Esophagus muscularis mucosa (tissue), 4 donors: ENCODE results near the gene SIRPD. TPM values are rescaled to one million over a fixed set of nuclear protein-coding genes. Genes with fewer than 3 reads are reported as not detected.

Experiments
- DNase-seq: peaks from one replicate; pipeline ENCODE4 v3.0.0-alpha.2; 2017; ENCODE audit errors: extremely low spot score
- H3K27ac ChIP-seq, 4 donors: fragments of 200-600 bp; sonication (generic); replicated peaks in 1 of 4; 1 replicate in 3 of 4; 2 replicates in 1 of 4; pipeline ENCODE4 v1.5.1; 2016 to 2019; ENCODE audit warnings: mild to moderate bottlenecking in 1 of 4
- H3K27me3 ChIP-seq, 4 donors: fragments of 200-600 bp; sonication (generic); one replicate each; pipeline versions ENCODE4 v1.5.1 to v1.6.0; 2016 to 2019
- H3K36me3 ChIP-seq, 4 donors: fragments of 200-600 bp; sonication (generic); one replicate each; pipeline ENCODE4 v1.5.1; 2016 to 2019
- H3K4me1 ChIP-seq, 4 donors: fragments of 200-600 bp; sonication (generic); one replicate each; pipeline ENCODE4 v1.5.1; 2016 to 2019
- H3K4me3 ChIP-seq, 4 donors: fragments of 200-600 bp; sonication (generic); 1 replicate in 2 of 4; 2 replicates in 2 of 4; pipeline ENCODE4 v1.5.1; 2016 to 2019; ENCODE audit warnings: mild to moderate bottlenecking in 4 of 4, moderate library complexity in 1 of 4
- H3K9me3 ChIP-seq, 4 donors: fragments of 200-600 bp; sonication (generic); 1 replicate in 3 of 4; 2 replicates in 1 of 4; pipeline ENCODE4 v1.5.1; 2016 to 2019
- EP300 ChIP-seq: sonication (generic); formaldehyde crosslinking; IDR thresholded peaks from one replicate; pipeline ENCODE4 v1.6.1; 2017; ENCODE audit warnings: antibody characterized with exemption
- POLR2A ChIP-seq: fragments of 450-650 bp; IDR thresholded peaks from one replicate; pipeline ENCODE4 v1.6.1; 2017; ENCODE audit warnings: antibody characterized with exemption, moderate library complexity, mild to moderate bottlenecking, low read depth
- POLR2AphosphoS5 ChIP-seq, 2 donors: sonication (generic); formaldehyde crosslinking; IDR thresholded peaks; one replicate each; pipeline ENCODE4 v1.6.1; 2017; ENCODE audit warnings: antibody characterized with exemption in 2 of 2
- WGBS: methylation state at CpG from one replicate; pipeline ENCODE4 v1.1.5; 2018; 5-methylcytosine and 5-hydroxymethylcytosine counted together
- intact Hi-C: fragments of 100-400 bp; cut with DNase I; formaldehyde crosslinking; loops from one replicate; pipeline ENCODE4 v1.15.1; 2023
- total RNA-seq, 4 donors: library from RNA; depleted of rRNA; stranded (reverse); fragments of >200 nt; gene quantifications; one replicate each; pipeline versions ENCODE4 v1.1.0 to v1.2.1, GENCODE V29; 2016
- TF ChIP-seq, protein P1 (sequence below), 3 experiments: fragments of 200-600 bp in 2 of 3; fragments of 450-650 bp in 1 of 3; sonication (generic) in 2 of 3; IDR thresholded peaks; one replicate each; pipeline ENCODE4 v1.5.1; 2017 to 2019; ENCODE audit warnings: antibody characterized with exemption in 3 of 3, mild to moderate bottlenecking in 2 of 3, moderate library complexity in 1 of 3

The SIRPD gene
- total RNA-seq, 4 donors from 2014 or later = not detected

DNA sequence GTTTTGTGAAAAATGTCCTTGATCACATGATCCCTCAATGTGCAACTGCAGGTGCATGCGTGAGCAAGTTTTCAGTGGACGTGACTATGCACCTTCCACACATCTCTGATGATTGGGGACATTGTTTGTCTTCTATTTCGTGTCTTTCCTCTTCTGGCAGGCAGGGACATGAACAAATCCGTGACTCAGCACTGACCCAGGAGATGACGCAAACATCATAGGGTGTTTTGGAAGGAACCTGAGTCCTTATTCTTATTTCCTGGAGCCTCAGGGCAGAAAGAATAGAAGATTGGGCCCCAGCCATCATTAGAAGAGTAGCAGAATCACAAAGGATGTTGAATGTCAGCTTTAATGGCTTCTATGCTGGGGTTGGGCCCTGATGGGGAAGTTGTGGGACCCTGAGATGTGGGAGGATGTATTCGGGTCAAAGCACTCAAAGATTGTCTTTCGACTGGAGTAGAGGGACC is 11.9 kb upstream of the SIRPD start:
- no peaks in the 10 kb centered on the region for H3K9me3 ChIP-seq
- no peak overlapping the region for H3K4me3 ChIP-seq
- intact Hi-C loops = no loop called here
- no peaks in the 10 kb centered on the region for H3K4me1 ChIP-seq
- 81% methylated on average over 7 of the region's 7 CpGs for WGBS
- DNase-seq = no peak
- no peaks in the 10 kb centered on the region for H3K36me3 ChIP-seq
- no peak for TF ChIP-seq POLR2A
- TF ChIP-seq, protein P1, sequence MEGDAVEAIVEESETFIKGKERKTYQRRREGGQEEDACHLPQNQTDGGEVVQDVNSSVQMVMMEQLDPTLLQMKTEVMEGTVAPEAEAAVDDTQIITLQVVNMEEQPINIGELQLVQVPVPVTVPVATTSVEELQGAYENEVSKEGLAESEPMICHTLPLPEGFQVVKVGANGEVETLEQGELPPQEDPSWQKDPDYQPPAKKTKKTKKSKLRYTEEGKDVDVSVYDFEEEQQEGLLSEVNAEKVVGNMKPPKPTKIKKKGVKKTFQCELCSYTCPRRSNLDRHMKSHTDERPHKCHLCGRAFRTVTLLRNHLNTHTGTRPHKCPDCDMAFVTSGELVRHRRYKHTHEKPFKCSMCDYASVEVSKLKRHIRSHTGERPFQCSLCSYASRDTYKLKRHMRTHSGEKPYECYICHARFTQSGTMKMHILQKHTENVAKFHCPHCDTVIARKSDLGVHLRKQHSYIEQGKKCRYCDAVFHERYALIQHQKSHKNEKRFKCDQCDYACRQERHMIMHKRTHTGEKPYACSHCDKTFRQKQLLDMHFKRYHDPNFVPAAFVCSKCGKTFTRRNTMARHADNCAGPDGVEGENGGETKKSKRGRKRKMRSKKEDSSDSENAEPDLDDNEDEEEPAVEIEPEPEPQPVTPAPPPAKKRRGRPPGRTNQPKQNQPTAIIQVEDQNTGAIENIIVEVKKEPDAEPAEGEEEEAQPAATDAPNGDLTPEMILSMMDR (IDR thresholded peaks at IDR 0.05) = no peak
- TF ChIP-seq POLR2AphosphoS5 (IDR thresholded peaks at IDR 0.05) = no peak
- no peak for TF ChIP-seq EP300
- peaks cover 0 to 7% (median 0%) of the 10 kb centered on the region in 4 donors for H3K27me3 ChIP-seq
- H3K27ac ChIP-seq = no peak overlapping the region

DNA sequence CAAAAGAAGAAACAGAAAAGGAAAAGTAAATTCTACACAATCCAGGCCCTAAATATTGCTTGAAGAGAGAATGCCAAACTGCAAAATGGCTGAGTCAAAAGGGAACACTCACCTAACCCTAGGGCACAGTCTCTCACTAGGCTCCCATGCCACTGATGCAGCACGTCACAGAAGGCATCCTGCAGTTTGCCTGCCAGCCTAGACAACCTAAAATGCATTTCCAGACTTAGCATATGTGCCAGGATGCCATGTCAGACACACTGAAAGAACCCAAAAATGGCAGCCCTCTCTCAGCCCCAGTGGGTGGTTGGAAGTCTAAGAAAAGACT is 10.6 kb upstream of the SIRPD start:
- Histone ChIP-seq H3K36me3 (no peaks in the 10 kb centered on the region), H3K4me3 (no peak overlapping the region), H3K27me3 (peaks cover 0 to 11% (median 0%) of the 10 kb centered on the region in 4 donors), H3K9me3 (no peaks in the 10 kb centered on the region), H3K27ac (no peak overlapping the region), H3K4me1 (no peaks in the 10 kb centered on the region)
- 82% methylated on average over 1 of the region's 1 CpG for WGBS
- intact Hi-C loops = no loop called here
- DNase-seq = no peak
- TF ChIP-seq POLR2AphosphoS5 (IDR thresholded peaks at IDR 0.05) (no peak), EP300 (no peak), POLR2A (no peak)
- TF ChIP-seq, protein P1 (IDR thresholded peaks at IDR 0.05) = no peak

DNA sequence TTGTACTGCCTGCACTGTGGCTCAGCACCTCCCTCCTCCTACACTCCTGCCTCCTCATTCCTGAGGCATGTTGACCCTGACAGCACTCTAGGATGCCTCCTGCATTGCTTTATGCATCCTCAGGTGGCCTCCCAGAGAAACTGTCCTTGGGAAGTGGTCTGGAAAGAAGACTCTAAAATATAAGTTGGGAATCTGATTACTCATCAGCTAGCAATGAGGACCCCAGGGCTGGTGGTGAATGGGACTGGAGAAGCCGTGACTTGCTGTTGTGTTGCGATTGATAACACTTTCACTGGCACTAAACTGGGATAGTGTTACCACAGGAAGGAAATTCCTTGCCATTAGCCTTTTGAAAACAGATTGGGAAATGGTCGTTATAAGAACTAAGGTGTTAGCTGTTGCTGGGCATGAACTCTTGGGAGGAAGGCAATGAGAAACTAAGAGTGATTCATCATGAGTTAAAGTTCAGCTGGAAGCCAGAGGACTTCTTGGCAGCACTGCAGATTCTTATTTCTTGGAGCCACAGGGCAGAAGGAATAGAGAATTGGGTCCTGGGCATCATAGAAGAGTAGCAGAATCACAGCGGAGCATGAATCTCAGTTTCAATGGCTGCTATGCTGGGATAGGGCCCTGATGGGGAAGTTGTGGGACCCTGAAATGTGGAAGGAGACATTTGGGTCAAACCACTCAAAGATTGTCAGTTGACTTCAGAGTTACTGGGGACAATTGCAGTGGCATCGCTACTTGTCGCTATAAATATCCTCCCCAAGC is 10.1 kb upstream of the SIRPD start:
- TF ChIP-seq POLR2AphosphoS5 (IDR thresholded peaks at IDR 0.05) = no peak
- no peak for TF ChIP-seq EP300
- TF ChIP-seq, protein P1 (IDR thresholded peaks at IDR 0.05) = no peak
- no peak for TF ChIP-seq POLR2A
- H3K27ac ChIP-seq = no peak overlapping the region
- no peak for DNase-seq
- no peaks in the 10 kb centered on the region for H3K9me3 ChIP-seq
- no peak overlapping the region for H3K4me3 ChIP-seq
- H3K27me3 ChIP-seq = peaks cover 0 to 14% (median 0%) of the 10 kb centered on the region in 4 donors
- intact Hi-C loops = no loop called here
- no peaks in the 10 kb centered on the region for H3K36me3 ChIP-seq
- no peaks in the 10 kb centered on the region for H3K4me1 ChIP-seq
- WGBS = 71% methylated on average over 6 of the region's 6 CpGs

DNA sequence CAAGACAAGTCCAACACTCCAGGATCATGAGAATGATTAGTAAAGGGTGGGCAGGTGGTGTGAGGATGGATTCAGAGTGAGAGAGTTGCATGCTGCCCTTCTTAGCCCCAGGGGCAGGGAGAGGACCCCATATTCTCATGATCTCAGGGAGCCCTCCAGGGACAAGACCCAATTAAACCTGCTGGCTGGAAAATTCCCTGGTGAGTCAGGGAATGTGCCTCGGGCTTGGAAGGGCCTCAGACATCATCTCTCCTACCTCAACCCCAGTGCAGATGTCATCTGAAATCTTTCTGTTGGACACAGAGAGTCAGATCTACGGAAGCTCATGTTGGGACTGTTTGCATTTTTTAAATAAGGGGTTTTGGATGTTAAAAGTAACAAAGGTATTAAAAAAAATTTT is 9.2 kb upstream of the SIRPD start:
- Histone ChIP-seq H3K27me3 (peaks cover 0 to 14% (median 0%) of the 10 kb centered on the region in 4 donors), H3K27ac (no peak overlapping the region), H3K9me3 (no peaks in the 10 kb centered on the region), H3K36me3 (no peaks in the 10 kb centered on the region), H3K4me3 (no peak overlapping the region), H3K4me1 (no peaks in the 10 kb centered on the region)
- DNase-seq = no peak
- intact Hi-C loops = no loop called here
- 61% methylated on average over 2 of the region's 2 CpGs for WGBS
- TF ChIP-seq EP300 = no peak
- no peak for TF ChIP-seq POLR2AphosphoS5 (IDR thresholded peaks at IDR 0.05)
- TF ChIP-seq, protein P1 (IDR thresholded peaks at IDR 0.05) = no peak
- TF ChIP-seq POLR2A = no peak
